ENCODE measurements around the gene ZNF775. TPM values are rescaled to one million over a fixed set of nuclear protein-coding genes. Genes with fewer than 3 reads are reported as not detected.
A peak's percentile ranks its signal among the peaks of the same experiment; 100 is the strongest.

The ZNF775 gene
- total RNA-seq, 1 donor from 2014 or later: 10.1 TPM

DNA sequence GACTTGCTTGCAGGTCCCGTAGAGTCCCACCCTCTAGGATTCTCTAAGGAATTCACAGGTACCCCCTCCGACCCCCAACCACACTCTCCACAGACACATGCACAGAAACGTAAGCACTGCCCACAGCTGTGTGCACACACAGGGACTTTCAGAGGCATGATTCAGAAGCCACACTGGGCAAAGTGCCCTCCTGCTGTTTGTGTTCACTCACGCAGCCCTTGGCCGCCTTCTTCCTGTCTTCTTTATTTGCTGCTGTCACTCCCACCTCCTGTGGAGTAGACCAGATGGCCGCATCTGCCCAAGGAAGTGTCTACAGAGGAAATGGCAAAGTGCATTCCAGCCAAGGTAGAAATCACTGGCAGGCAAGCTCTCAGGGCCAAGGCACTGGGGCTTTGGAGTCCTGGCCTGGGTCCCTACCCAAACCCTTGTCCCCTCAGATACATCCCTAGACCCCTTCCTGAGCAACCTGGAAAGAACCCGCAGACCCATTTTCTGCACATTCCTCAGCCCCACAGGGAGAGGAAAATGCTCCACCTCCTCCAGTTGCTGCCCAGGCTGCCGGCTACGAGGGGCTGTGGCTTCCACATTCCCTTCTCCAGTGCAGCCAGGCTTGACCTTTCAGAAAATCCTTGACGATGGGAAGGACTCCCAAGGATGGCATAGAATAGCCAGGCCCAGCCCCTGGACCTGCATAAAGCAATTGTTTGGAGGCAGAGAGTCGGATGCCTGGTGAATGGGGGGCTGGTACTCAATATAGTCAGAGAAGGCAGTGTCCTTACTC is 49.7 kb downstream of the ZNF775 start:
- TF ChIP-seq, protein P1, sequence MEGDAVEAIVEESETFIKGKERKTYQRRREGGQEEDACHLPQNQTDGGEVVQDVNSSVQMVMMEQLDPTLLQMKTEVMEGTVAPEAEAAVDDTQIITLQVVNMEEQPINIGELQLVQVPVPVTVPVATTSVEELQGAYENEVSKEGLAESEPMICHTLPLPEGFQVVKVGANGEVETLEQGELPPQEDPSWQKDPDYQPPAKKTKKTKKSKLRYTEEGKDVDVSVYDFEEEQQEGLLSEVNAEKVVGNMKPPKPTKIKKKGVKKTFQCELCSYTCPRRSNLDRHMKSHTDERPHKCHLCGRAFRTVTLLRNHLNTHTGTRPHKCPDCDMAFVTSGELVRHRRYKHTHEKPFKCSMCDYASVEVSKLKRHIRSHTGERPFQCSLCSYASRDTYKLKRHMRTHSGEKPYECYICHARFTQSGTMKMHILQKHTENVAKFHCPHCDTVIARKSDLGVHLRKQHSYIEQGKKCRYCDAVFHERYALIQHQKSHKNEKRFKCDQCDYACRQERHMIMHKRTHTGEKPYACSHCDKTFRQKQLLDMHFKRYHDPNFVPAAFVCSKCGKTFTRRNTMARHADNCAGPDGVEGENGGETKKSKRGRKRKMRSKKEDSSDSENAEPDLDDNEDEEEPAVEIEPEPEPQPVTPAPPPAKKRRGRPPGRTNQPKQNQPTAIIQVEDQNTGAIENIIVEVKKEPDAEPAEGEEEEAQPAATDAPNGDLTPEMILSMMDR (IDR thresholded peaks at IDR 0.05; ENCODE audit: insufficient read depth, low read length, poor library complexity, severe bottlenecking): no peak
- no peaks in the 10 kb centered on the region for H3K27me3 ChIP-seq (ENCODE audit: control insufficient read depth, insufficient read depth, low read length)
- no peak overlapping the region for H3K4me3 ChIP-seq (ENCODE audit: low read depth, low read length)
- DNase-seq (ENCODE audit: low read depth): peak; percentile 81
- H3K36me3 ChIP-seq (ENCODE audit: control insufficient read depth, insufficient read depth, low read length): no peaks in the 10 kb centered on the region

DNA sequence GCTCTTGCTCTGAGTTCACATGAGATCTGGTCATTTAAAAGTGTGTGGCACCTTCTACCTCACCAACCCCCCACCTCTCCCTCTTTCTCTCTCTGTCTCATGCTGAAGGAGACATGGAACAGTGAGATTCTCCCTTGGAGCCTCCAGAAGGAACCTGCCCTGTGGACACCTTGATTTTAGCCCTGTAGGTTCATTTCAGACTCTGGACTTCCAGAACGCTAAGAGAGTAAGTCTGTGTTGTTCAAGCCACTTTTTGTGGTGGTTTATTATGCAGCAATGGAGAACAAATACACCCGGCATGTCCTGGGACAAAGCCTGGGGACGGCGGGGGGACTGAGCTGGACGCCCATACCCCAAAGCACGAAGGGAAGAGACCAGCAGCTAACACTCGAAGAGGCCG is 50.6 kb downstream of the ZNF775 start:
- H3K36me3 ChIP-seq (ENCODE audit: control insufficient read depth, insufficient read depth, low read length): no peaks in the 10 kb centered on the region
- H3K4me3 ChIP-seq (ENCODE audit: low read depth, low read length): no peak overlapping the region
- TF ChIP-seq, protein P1 (IDR thresholded peaks at IDR 0.05; ENCODE audit: insufficient read depth, low read length, poor library complexity, severe bottlenecking): no peak
- H3K27me3 ChIP-seq (ENCODE audit: control insufficient read depth, insufficient read depth, low read length): no peaks in the 10 kb centered on the region
- no peak for DNase-seq (ENCODE audit: low read depth)

DNA sequence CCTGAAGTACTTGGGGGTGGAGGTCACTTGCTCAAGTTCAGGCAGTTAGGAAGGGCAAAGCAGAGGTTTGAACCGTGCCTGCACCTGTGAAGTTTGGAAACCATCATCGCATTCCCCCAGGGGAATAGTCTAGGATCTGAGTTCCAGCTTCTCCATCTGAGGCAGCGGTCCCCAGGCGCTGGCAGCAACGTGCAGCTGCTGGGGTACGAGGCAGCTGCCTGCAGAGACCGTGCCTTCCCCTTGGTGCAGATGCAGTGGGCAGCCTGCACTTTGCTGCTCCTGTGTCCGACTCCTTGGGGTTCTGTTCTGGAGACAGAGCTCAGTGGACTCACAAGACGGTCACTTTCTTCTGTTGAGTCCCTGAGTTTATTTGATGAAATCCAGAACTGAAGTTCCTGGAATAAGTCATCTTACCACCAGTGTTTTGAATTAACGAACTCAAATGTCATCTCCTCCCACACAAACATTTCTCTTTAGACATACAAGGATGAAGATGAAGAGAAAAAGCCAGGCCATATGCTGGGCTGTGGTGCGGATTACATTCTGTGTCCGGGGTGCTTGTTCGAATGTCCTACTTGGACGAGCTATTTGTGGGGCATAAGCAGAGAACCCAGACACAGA is 51.4 kb downstream of the ZNF775 start:
- H3K36me3 ChIP-seq (ENCODE audit: control insufficient read depth, insufficient read depth, low read length): no peaks in the 10 kb centered on the region
- TF ChIP-seq, protein P1 (IDR thresholded peaks at IDR 0.05; ENCODE audit: insufficient read depth, low read length, poor library complexity, severe bottlenecking): no peak
- no peaks in the 10 kb centered on the region for H3K27me3 ChIP-seq (ENCODE audit: control insufficient read depth, insufficient read depth, low read length)
- DNase-seq (ENCODE audit: low read depth): no peak
- H3K4me3 ChIP-seq (ENCODE audit: low read depth, low read length): no peak overlapping the region

DNA sequence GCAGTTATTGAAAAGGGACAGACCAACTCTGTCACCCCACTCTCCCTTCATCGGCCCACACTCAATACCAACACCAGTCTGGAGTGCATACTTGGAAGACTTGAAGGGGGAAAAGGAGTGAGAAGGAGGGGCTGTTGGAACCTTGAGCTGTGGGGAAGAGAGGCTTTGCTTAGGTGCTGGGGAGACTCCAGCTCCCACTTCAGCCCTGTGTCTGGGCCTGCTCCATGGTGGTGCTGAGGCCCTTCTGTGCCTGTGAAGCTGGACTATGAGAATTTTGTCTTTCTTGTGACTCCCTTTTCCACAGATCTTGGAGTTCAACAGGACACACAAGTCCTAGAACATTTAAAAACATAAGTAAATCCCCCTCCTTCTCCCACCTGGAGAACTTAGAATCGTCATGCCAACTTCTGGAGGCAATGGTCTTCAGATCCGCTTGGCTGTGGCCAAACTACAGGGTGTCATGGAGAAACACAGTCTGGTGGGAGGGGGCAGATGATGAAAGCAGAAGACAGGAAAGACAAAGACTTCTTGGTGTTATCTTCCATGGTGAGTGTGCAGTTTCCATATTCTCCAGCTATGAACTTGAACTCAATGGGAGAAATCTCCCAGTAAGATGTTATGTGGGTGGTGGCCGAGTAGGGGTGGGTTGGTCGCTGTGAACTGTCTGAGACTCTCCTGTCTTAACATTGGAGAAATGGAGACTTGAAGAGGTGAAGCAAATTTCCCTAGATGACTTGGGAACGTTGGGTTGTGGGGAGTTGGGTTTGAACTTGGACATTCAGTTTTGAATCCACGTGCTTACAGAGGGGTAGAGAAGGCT is 52.9 kb downstream of the ZNF775 start:
- TF ChIP-seq, protein P1 (IDR thresholded peaks at IDR 0.05; ENCODE audit: insufficient read depth, low read length, poor library complexity, severe bottlenecking): no peak

DNA sequence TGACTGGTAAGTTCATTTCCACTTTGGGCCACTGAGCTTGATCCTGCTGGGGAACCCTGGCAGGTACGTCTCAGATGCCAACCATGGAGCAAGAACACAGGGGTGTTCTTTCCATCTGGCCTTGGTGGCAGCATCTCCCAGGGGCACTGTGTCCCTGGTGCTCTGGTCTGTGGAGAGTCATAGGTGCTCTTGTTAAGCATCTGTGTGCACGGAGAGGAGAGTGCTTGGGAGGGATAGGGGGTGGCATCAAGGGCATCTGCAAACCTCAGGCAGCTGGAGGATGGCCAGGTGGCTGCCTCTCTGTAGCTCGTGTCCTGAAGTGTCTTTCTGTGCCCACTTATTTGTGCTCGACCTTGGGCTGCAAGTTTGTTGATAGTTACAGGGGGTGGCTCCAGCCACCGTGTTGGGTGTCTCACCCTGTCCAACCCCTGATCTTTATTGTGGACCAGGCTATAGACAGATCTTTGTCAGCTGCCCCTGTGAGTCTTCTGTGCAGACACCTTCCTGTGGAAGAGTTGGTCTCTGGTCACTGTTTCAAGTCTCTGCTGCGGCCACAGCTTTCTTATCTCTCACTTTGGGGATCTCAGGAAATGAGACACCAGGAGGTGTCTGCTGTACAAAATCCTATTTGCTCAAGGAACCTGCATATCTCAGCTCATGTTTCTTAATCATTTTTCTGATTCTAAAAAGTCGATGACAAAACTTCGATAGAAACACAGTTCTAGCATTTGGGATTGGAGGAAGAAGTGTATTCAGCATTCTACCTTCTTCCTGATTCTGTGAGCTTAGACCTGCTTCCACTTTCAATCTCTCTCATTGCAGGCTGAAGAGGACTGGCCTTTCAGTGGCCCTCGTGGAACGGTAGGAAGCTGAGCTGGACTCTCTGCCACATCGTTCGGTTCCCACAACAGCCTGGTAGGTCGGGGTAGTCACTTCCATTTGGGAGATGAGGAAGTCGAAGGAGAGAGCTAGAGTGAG is 54.1 kb downstream of the ZNF775 start:
- no peak overlapping the region for H3K4me3 ChIP-seq (ENCODE audit: low read depth, low read length)
- H3K36me3 ChIP-seq (ENCODE audit: control insufficient read depth, insufficient read depth, low read length): no peaks in the 10 kb centered on the region
- TF ChIP-seq, protein P1 (IDR thresholded peaks at IDR 0.05; ENCODE audit: insufficient read depth, low read length, poor library complexity, severe bottlenecking): no peak
- H3K27me3 ChIP-seq (ENCODE audit: control insufficient read depth, insufficient read depth, low read length): no peaks in the 10 kb centered on the region
- DNase-seq (ENCODE audit: low read depth): no peak

More for the DNA sequence above, 52.9 kb downstream of the ZNF775 start:
- no peaks in the 10 kb centered on the region for H3K36me3 ChIP-seq (ENCODE audit: control insufficient read depth, insufficient read depth, low read length)
- no peak overlapping the region for H3K4me3 ChIP-seq (ENCODE audit: low read depth, low read length)
- no peaks in the 10 kb centered on the region for H3K27me3 ChIP-seq (ENCODE audit: control insufficient read depth, insufficient read depth, low read length)
- no peak for DNase-seq (ENCODE audit: low read depth)
